Measurements from ENCODE around the gene UBA3. TPM values are rescaled to one million over a fixed set of nuclear protein-coding genes. Genes with fewer than 3 reads are reported as not detected.

UBA3 gene
- total RNA-seq, 1 donor from 2014 or later = 48.3 TPM

DNA sequence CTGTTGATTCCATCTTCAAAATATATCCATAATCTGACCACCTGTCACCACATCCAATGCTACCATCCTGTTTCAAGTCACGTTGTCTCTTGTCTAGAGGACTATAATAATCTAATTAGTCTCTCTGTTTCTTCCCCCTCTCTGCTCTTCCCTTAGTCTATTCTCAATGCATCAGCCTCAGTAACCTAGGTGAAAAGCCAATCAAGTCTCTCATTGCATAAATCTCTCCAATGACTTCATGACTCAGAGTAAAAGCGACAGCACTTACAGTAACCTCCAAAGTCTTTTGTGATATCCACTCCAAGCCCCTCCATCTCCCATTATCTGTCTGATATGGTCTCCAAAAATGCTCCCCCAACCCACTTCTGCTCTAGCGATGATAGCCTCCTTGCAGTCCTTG is 7.2 kb downstream of the UBA3 start:
- Histone ChIP-seq H3K9me3 (no peaks in the 10 kb centered on the region), H3K27ac (no peak overlapping the region), H3K27me3 (ENCODE audit: low read depth) (no peaks in the 10 kb centered on the region), H3K4me3 (no peak overlapping the region), H3K36me3 (peaks cover 56% of the 10 kb centered on the region), H3K4me1 (peaks cover 9% of the 10 kb centered on the region)
- DNase-seq (no peak), ATAC-seq (no peak)
- intact Hi-C loops (cut with DNase I) = no loop called here
- TF ChIP-seq, protein P1, sequence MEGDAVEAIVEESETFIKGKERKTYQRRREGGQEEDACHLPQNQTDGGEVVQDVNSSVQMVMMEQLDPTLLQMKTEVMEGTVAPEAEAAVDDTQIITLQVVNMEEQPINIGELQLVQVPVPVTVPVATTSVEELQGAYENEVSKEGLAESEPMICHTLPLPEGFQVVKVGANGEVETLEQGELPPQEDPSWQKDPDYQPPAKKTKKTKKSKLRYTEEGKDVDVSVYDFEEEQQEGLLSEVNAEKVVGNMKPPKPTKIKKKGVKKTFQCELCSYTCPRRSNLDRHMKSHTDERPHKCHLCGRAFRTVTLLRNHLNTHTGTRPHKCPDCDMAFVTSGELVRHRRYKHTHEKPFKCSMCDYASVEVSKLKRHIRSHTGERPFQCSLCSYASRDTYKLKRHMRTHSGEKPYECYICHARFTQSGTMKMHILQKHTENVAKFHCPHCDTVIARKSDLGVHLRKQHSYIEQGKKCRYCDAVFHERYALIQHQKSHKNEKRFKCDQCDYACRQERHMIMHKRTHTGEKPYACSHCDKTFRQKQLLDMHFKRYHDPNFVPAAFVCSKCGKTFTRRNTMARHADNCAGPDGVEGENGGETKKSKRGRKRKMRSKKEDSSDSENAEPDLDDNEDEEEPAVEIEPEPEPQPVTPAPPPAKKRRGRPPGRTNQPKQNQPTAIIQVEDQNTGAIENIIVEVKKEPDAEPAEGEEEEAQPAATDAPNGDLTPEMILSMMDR (IDR thresholded peaks at IDR 0.05) = no peak

DNA sequence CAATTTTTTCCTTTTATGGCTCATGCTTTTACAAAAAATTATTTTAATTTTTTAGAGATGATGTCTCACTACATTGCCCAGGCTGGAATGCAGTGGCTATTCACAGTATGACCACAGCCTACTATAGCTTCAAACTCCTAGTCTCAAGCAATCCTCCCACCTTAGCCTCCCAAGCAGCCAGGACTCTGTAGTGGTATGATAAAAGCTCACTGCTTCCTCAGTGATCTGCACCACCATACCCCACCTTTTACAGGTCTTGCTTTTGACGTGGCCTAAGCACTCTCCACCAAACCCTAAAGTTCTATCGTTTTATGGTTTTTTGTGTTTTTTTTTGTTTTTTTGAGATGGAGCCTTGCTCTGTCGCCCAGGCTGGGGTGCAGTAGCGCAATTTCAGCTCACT is 14.0 kb downstream of the UBA3 start:
- no peak overlapping the region for H3K27ac ChIP-seq
- DNase-seq (no peak), ATAC-seq (no peak)
- H3K9me3 ChIP-seq = no peaks in the 10 kb centered on the region
- no peaks in the 10 kb centered on the region for H3K4me1 ChIP-seq
- no peaks in the 10 kb centered on the region for H3K27me3 ChIP-seq (ENCODE audit: low read depth)
- TF ChIP-seq, protein P1 (IDR thresholded peaks at IDR 0.05) = no peak
- H3K4me3 ChIP-seq = no peak overlapping the region
- intact Hi-C loops (cut with DNase I) = no loop called here
- peaks cover 56% of the 10 kb centered on the region for H3K36me3 ChIP-seq

DNA sequence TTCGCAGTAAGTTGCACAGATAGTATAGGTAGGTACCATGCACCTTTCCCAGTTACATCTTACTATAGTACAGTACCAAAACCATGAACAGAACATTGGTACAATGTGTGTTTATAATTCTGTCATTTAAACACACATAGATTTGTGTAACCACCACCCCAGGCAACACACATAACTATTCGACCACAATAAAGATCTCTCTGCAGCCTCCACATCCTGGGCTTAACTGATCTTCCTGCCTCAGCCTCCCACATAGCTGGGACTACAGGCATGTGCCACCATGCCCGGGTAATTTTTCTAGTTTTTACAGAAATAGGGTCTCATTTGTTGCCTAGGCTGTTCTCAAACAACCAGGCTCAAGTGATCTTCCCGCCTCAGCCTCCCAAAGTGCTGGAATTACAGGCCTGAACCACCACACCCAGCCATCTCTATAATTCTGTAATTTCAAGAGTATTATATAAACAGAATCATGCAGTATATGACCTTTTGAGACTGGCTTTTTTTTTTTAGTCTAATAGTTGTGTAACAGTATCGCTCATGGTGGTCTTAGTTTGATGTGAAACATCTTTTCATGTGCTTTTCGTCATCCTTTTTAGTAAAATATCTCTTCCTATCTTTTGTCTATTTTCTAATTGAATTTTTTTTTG is 14.7 kb downstream of the UBA3 start:
- Histone ChIP-seq H3K27me3 (ENCODE audit: low read depth) (no peaks in the 10 kb centered on the region), H3K4me1 (no peaks in the 10 kb centered on the region), H3K36me3 (peaks cover 56% of the 10 kb centered on the region), H3K4me3 (no peak overlapping the region), H3K27ac (no peak overlapping the region), H3K9me3 (no peaks in the 10 kb centered on the region)
- ATAC-seq (no peak), DNase-seq (no peak)
- TF ChIP-seq, protein P1 (IDR thresholded peaks at IDR 0.05) = no peak
- intact Hi-C loops (cut with DNase I) = no loop called here

DNA sequence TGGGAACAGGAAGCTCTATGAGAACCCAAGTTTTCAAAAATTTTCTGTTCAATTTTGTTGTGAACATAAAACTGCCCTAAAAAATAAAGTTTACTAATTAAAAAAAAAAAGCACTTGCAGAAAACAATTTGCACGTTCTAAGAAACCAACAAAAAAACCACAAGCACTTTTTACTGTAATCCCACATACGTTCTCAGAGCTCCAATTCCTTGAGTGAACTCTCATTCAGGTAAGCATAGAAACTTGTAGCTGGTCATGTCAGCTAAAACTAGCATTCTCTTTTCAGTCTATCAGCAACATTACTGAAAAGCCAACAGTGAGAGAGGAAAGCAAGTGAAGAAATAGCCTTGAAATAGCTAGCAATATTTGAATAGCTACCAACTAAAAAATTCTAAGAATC is 16.5 kb downstream of the UBA3 start:
- no peaks in the 10 kb centered on the region for H3K27me3 ChIP-seq (ENCODE audit: low read depth)
- no peak overlapping the region for H3K4me3 ChIP-seq
- DNase-seq (no peak), ATAC-seq (no peak)
- no peaks in the 10 kb centered on the region for H3K9me3 ChIP-seq
- H3K27ac ChIP-seq = no peak overlapping the region
- TF ChIP-seq, protein P1 (IDR thresholded peaks at IDR 0.05) = no peak
- H3K36me3 ChIP-seq = peaks cover 62% of the 10 kb centered on the region
- H3K4me1 ChIP-seq = no peaks in the 10 kb centered on the region
- intact Hi-C loops (cut with DNase I) = no loop called here

DNA sequence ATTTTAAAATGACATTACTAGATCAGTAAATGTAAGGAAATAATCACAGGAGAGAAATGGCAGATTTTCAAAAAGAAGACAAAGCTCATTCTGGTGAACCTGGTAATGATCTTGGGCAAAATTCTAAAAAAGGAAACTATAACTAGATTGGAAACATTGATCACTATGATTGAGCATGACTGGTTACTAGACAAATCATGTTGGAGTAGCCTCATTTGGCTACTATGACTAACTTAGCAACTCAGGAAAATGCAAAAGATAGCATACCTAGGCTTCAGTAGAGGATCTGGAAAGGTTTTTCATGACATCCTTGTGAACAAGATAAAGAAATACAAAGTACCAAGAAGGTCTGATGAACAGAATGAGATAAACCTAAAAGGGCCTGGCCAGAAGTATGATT is 20.5 kb downstream of the UBA3 start:
- Histone ChIP-seq H3K36me3 (peaks cover 87% of the 10 kb centered on the region), H3K4me3 (no peak overlapping the region), H3K27ac (no peak overlapping the region), H3K9me3 (no peaks in the 10 kb centered on the region), H3K27me3 (ENCODE audit: low read depth) (no peaks in the 10 kb centered on the region), H3K4me1 (no peaks in the 10 kb centered on the region)
- DNase-seq (no peak), ATAC-seq (no peak)
- TF ChIP-seq, protein P1 (IDR thresholded peaks at IDR 0.05) = no peak
- intact Hi-C loops (cut with DNase I) = no loop called here

DNA sequence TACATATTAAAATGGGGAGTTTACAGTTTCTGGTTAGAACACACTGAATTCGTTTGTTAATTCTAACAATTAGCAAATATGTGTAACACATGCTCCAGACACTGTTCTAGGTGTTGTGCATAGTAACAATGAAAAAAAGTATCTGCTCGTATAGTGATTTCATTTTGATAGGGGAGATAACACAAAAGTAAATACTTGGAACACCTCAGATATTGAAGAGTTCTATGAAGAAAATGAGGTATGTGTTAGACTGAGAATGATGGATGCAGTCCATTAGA is 21.3 kb downstream of the UBA3 start:
- intact Hi-C loops (cut with DNase I) = no loop called here

More for the DNA sequence above, 21.3 kb downstream of the UBA3 start:
- Histone ChIP-seq H3K4me3 (no peak overlapping the region), H3K27ac (no peak overlapping the region), H3K4me1 (no peaks in the 10 kb centered on the region), H3K9me3 (no peaks in the 10 kb centered on the region), H3K27me3 (ENCODE audit: low read depth) (no peaks in the 10 kb centered on the region), H3K36me3 (peaks cover 88% of the 10 kb centered on the region)
- TF ChIP-seq, protein P1 (IDR thresholded peaks at IDR 0.05) = no peak
- ATAC-seq = no peak
- no peak for DNase-seq
